ENCODE measurements around the gene GNA15. TPM values are rescaled to one million over a fixed set of nuclear protein-coding genes. Genes with fewer than 3 reads are reported as not detected.

The GNA15 gene
- total and polyA plus RNA-seq, 2 donors (not counting 1 experiment from before 2014, with no cell fraction given), result not detected

GRCh38 chr19:3121821-3122511 lies 13.9 kb upstream of the GNA15 start:
- TF ChIP-seq EZH2 (IDR thresholded peaks at IDR 0.05; ENCODE audit: low read length, missing control alignments) (no peak), CTCF (conservative IDR thresholded peaks at IDR 0.05 in 1 of 2, IDR thresholded peaks at IDR 0.05 in 1 of 2; ENCODE audit: low read depth in 1 of 2, low read length in 2 of 2) (no peak)
- peaks cover 5% of the 10 kb centered on the region for H3K36me3 ChIP-seq (ENCODE audit: control insufficient read depth, insufficient read depth, low read length)
- H3K9ac ChIP-seq (ENCODE audit: insufficient read depth, low read length), result no peak overlapping the region
- H3K4me2 ChIP-seq (ENCODE audit: extremely low read depth, insufficient read depth, low read length), result no peak overlapping the region
- H3K27me3 ChIP-seq (ENCODE audit: control insufficient read depth, insufficient read depth, low read length), result no peaks in the 10 kb centered on the region
- H3K4me3 ChIP-seq (replicated peaks in 1 of 4; ENCODE audit: control extremely low read depth in 1 of 4, insufficient read depth in 1 of 4, low read depth in 3 of 4, low read length in 4 of 4), result no peak overlapping the region
- H2AFZ ChIP-seq (ENCODE audit: low read length), result no peak overlapping the region
- H4K20me1 ChIP-seq (ENCODE audit: control insufficient read depth, extremely low read depth, insufficient read depth, low read length), result no peaks in the 10 kb centered on the region
- no peaks in the 10 kb centered on the region for H3K9me3 ChIP-seq (ENCODE audit: control insufficient read depth, insufficient read depth, low read depth, low read length)
- no peaks in the 10 kb centered on the region for H3K4me1 ChIP-seq (ENCODE audit: control insufficient read depth, extremely low read depth, insufficient read depth, low read length)
- H3K79me2 ChIP-seq (ENCODE audit: control insufficient read depth, insufficient read depth, low read length), result no peaks in the 10 kb centered on the region
- no peak for DNase-seq (ENCODE audit: low read depth in 2 of 2)
- no peak overlapping the region for H3K27ac ChIP-seq (ENCODE audit: insufficient read depth, low read length)

GRCh38 chr19:3122512-3122870 lies 13.3 kb upstream of the GNA15 start:
- Histone ChIP-seq H3K4me1 (ENCODE audit: control insufficient read depth, extremely low read depth, insufficient read depth, low read length) (no peaks in the 10 kb centered on the region), H3K9ac (ENCODE audit: insufficient read depth, low read length) (no peak overlapping the region), H3K9me3 (ENCODE audit: control insufficient read depth, insufficient read depth, low read depth, low read length) (no peaks in the 10 kb centered on the region), H3K27me3 (ENCODE audit: control insufficient read depth, insufficient read depth, low read length) (no peaks in the 10 kb centered on the region), H3K4me2 (ENCODE audit: extremely low read depth, insufficient read depth, low read length) (no peak overlapping the region), H3K36me3 (ENCODE audit: control insufficient read depth, insufficient read depth, low read length) (peaks cover 5% of the 10 kb centered on the region), H2AFZ (ENCODE audit: low read length) (no peak overlapping the region), H4K20me1 (ENCODE audit: control insufficient read depth, extremely low read depth, insufficient read depth, low read length) (no peaks in the 10 kb centered on the region), H3K4me3 (replicated peaks in 1 of 4; ENCODE audit: control extremely low read depth in 1 of 4, insufficient read depth in 1 of 4, low read depth in 3 of 4, low read length in 4 of 4) (no peak overlapping the region), H3K27ac (ENCODE audit: insufficient read depth, low read length) (no peak overlapping the region), H3K79me2 (ENCODE audit: control insufficient read depth, insufficient read depth, low read length) (no peaks in the 10 kb centered on the region)
- DNase-seq (ENCODE audit: low read depth in 2 of 2), result no peak
- TF ChIP-seq CTCF (conservative IDR thresholded peaks at IDR 0.05 in 1 of 2, IDR thresholded peaks at IDR 0.05 in 1 of 2; ENCODE audit: low read depth in 1 of 2, low read length in 2 of 2) (no peak), EZH2 (IDR thresholded peaks at IDR 0.05; ENCODE audit: low read length, missing control alignments) (no peak)

- Histone ChIP-seq H3K27ac (ENCODE audit: insufficient read depth, low read length) (no peak overlapping the region), H3K4me3 (replicated peaks in 1 of 4; ENCODE audit: control extremely low read depth in 1 of 4, insufficient read depth in 1 of 4, low read depth in 3 of 4, low read length in 4 of 4) (no peak overlapping the region), H3K36me3 (ENCODE audit: control insufficient read depth, insufficient read depth, low read length) (peaks cover 5% of the 10 kb centered on the region), H3K4me2 (ENCODE audit: extremely low read depth, insufficient read depth, low read length) (no peak overlapping the region), H2AFZ (ENCODE audit: low read length) (no peak overlapping the region), H4K20me1 (ENCODE audit: control insufficient read depth, extremely low read depth, insufficient read depth, low read length) (no peaks in the 10 kb centered on the region), H3K4me1 (ENCODE audit: control insufficient read depth, extremely low read depth, insufficient read depth, low read length) (no peaks in the 10 kb centered on the region), H3K79me2 (ENCODE audit: control insufficient read depth, insufficient read depth, low read length) (no peaks in the 10 kb centered on the region), H3K27me3 (ENCODE audit: control insufficient read depth, insufficient read depth, low read length) (no peaks in the 10 kb centered on the region), H3K9ac (ENCODE audit: insufficient read depth, low read length) (no peak overlapping the region), H3K9me3 (ENCODE audit: control insufficient read depth, insufficient read depth, low read depth, low read length) (no peaks in the 10 kb centered on the region)
- no peak for DNase-seq (ENCODE audit: low read depth in 2 of 2)
- no peak for TF ChIP-seq EZH2 (IDR thresholded peaks at IDR 0.05; ENCODE audit: low read length, missing control alignments)
- no peak for TF ChIP-seq CTCF (conservative IDR thresholded peaks at IDR 0.05 in 1 of 2, IDR thresholded peaks at IDR 0.05 in 1 of 2; ENCODE audit: low read depth in 1 of 2, low read length in 2 of 2)
These were observed 12.6 kb upstream of the GNA15 start for GRCh38 chr19:3123088-3123721.
